H1 (cell line): ENCODE data around the gene BAZ2A. TPM values are rescaled to one million over a fixed set of nuclear protein-coding genes. Genes with fewer than 3 reads are reported as not detected.

Experiments used
- CHD2 ChIP-seq: IDR thresholded peaks from 2 replicates; pipeline ENCODE4 v1.6.1; 2012; ENCODE audit warnings: low read length, improper control_type of control experiment
- PHF8 ChIP-seq: fragments of 200-600 bp; sonication (generic); conservative IDR thresholded peaks from 2 replicates; pipeline ENCODE4 v1.7.1; 2012; ENCODE audit warnings: low read depth, mild to moderate bottlenecking, inconsistent platforms, low read length, moderate library complexity
- RBBP5 ChIP-seq: IDR thresholded peaks from 2 replicates; pipeline ENCODE4 v1.7.1; 2012; ENCODE audit warnings: low read depth, mild to moderate bottlenecking, inconsistent platforms, low read length, moderate library complexity, borderline replicate concordance
- TCF12 ChIP-seq: IDR thresholded peaks from 2 replicates; pipeline ENCODE4 v1.6.1; 2011; ENCODE audit warnings: low read depth, mild to moderate bottlenecking, low read length
- YY1 ChIP-seq: IDR thresholded peaks from 2 replicates; pipeline ENCODE4 v1.6.1; 2011; ENCODE audit warnings: low read depth, mild to moderate bottlenecking, low read length
- polyA plus RNA-seq, 7 experiments: library from polyadenylated mRNA; depleted of rRNA in 3 of 7; stranded (reverse) in 5 of 7; unstranded in 2 of 7; fragments of >200 nt in 5 of 7; fragments of 200-250 nt in 2 of 7; gene quantifications; 1 replicate in 5 of 7; 2 replicates in 1 of 7; 4 replicates in 1 of 7; pipeline versions ENCODE4 v1.2.1 to v1.2.3, GENCODE V29; 2011 to 2013; ENCODE audit warnings: missing spikeins in 2 of 7, mixed read lengths in 2 of 7
- total RNA-seq: library from RNA; stranded (reverse); fragmentation: NEBNext Ultra II Directional; extraction: Animal tissue kit (Norgen Biotek cat#: 25700); gene quantifications from 2 replicates; pipeline ENCODE4 v1.2.1, GENCODE V29; 2021
- TF ChIP-seq, protein P1 (sequence below): IDR thresholded peaks from 2 replicates; pipeline ENCODE4 v1.6.1; 2011; ENCODE audit warnings: low read depth, mild to moderate bottlenecking, low read length; ENCODE audit not compliant: insufficient read depth

BAZ2A gene
- total and polyA plus RNA-seq, 2 of the 8 experiments (the other 6 are each of a cell fraction or from before 2014, with no cell fraction given), result 52.0 to 110 TPM

DNA sequence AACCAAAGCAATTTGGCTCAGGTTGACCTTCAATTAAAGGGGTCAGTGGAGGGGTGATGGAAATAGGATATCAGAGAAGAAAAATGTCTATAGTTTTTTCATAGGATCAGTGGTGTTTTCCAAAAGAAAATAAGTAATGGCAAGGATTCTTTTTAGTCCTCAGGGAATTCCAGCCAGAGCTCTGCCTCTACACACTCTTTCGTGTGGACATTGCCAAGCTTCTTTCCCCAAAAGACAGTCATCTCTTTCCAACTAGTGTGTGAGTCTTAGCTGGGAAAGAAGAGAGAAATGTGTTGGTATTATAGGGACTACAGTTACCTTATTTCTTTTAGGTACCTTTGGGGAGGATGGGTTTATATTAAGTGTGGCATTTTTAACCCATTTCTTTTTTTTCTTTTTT is 62.0 kb downstream of the BAZ2A start (continued):
- TF ChIP-seq, protein P1, sequence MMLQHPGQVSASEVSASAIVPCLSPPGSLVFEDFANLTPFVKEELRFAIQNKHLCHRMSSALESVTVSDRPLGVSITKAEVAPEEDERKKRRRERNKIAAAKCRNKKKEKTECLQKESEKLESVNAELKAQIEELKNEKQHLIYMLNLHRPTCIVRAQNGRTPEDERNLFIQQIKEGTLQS, result no peak
- TF ChIP-seq CHD2, result no peak
- TF ChIP-seq RBBP5, result no peak
- TF ChIP-seq YY1, result no peak
- TF ChIP-seq TCF12, result no peak
- TF ChIP-seq PHF8, result no peak
